ENCODE results near the gene KASH5. TPM values are rescaled to one million over a fixed set of nuclear protein-coding genes. Genes with fewer than 3 reads are reported as not detected.

The KASH5 gene
- total RNA-seq, 2 experiments from 2014 or later, result not detected

DNA sequence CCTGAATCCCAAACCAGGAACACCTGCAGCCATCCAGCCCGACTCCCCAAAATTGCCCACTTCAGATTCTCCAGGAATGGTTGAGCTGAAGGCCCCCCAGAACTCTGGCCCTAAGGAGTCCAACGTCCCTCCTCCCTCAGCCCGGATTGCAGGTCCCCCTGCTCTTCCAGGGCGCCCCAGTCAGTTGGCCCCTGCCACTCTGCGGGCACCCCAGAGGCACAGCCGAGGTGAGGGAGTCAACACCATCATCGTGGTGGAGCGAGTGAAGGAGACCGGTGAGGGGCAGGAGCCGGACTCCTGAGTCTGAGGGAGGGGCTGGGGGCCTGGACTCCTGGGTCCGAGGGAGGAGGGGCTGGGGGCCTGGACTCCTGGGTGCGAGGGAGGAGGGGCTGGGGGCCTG, 39.3 kb downstream of the KASH5 start:
- H3K9me3 Mint-ChIP-seq (ENCODE audit: insufficient read depth), result no peaks in the 10 kb centered on the region
- H3K27me3 Mint-ChIP-seq (ENCODE audit: low read depth), result peaks cover 79% of the 10 kb centered on the region
- H3K4me1 Mint-ChIP-seq (ENCODE audit: low read depth), result peaks cover 67% of the 10 kb centered on the region
- DNase-seq (no peak), ATAC-seq (no peak)
- H3K4me3 Mint-ChIP-seq, result no peak overlapping the region
- ChIA-PET CTCF (interaction anchor here (0.9 to 3.8 kb wide), 3 partner anchors 9 to 46 kb away, joined by 3 to 20 read pairs (median 3); partner anchors contain the start of gene FLT3LG), POLR2A (no interaction called here)
- peaks cover 5% of the 10 kb centered on the region for H3K36me3 Mint-ChIP-seq (ENCODE audit: low read depth)
- H3K27ac Mint-ChIP-seq, result peak overlapping the region; percentile 14

DNA sequence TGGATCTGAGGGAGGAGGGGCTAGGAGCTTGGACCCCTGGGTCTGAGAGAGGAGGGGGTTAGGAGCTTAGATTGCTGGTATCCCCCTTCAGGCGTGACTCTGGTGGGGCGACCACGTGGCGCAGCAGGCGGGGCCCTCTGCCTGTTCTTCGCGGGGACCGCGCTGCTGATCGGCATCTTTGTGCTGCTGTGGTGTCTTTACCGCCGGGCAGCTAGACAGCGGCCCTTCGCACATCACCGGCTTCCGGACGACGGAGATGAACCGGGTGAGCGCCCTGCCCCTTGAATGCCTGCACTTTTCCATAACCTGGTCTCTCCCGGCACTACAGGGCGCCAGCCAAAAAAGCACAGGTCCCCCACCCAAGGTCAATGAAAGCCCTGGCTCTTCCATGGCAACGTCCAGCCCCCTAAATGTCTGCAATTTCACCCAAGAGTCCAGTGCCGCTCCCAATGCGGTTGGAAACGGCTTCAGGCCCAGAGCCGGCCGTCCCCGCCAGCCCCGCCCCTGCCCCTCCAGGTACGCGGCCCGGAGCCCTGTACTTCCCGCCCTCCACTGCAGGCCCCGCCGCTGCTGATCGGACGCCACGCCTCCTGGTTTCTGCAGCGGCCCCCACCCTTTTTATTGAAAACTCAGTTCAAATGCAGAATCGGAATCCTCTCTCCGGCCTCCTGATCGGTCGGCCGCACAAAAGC, 40.0 kb downstream of the KASH5 start:
- Mint-ChIP-seq H3K4me3 (peak overlapping the region; percentile 38), H3K4me1 (ENCODE audit: low read depth) (peaks cover 66% of the 10 kb centered on the region), H3K27ac (peak overlapping the region; percentile 20), H3K27me3 (ENCODE audit: low read depth) (peaks cover 79% of the 10 kb centered on the region), H3K36me3 (ENCODE audit: low read depth) (peaks cover 4% of the 10 kb centered on the region), H3K9me3 (ENCODE audit: insufficient read depth) (no peaks in the 10 kb centered on the region)
- ATAC-seq (peak; percentile 63), DNase-seq (peak; percentile 63)
- ChIA-PET POLR2A (no interaction called here), CTCF (interaction anchor here (1.2 to 3.8 kb wide), 2 partner anchors 9 to 36 kb away, joined by 3 to 20 read pairs; no protein-coding TSS in a partner anchor)

DNA sequence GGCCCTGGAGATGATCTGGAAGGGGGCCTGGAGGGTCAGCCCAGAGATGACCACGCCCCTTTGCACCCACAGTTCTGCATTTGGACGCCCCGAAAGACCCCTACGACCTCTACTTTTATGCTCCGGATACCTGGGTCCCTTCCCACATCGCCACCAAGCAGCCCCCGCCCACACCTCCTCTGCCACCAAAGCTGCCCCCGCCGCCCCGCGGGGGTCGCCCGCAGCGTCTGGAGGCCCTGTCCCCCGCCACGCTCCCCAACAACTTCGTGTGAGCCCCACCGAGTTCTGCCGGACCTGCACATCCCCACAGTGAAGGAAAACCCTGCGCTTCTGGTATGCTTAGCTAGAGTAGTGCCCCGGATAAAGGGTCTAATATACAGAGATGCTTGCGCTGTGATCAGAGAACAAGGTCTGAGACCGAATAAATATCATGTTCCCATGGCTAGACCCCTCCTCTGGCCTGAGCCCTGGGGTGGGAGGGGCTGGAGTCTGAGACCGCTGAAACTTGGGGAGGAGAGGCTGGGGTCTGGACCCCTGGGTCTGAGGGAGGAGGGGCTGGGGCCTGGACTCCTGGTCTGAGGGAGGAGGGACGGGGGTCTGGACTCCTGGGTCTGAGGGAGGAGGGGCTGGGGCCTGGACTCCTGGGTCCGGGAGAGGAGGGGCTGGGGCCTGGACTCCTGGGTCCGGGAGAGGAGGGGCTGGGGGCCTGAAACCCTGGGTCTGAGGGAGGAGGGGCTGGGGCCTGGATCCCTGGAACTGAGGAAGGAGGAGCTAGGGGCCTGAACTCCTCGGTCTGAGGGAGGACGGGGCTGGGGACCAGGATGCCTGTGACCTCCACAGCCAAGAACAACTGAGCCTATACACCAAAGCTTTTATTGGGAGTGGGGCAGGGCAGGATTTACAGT, 40.8 kb downstream of the KASH5 start:
- no peak overlapping the region for H3K4me3 Mint-ChIP-seq
- H3K4me1 Mint-ChIP-seq (ENCODE audit: low read depth), result peaks cover 64% of the 10 kb centered on the region
- peaks cover 79% of the 10 kb centered on the region for H3K27me3 Mint-ChIP-seq (ENCODE audit: low read depth)
- peaks cover 3% of the 10 kb centered on the region for H3K36me3 Mint-ChIP-seq (ENCODE audit: low read depth)
- no peak for ATAC-seq
- no peaks in the 10 kb centered on the region for H3K9me3 Mint-ChIP-seq (ENCODE audit: insufficient read depth)
- no peak for DNase-seq
- POLR2A ChIA-PET, result no interaction called here
- CTCF ChIA-PET, result interaction anchor here (1.3 to 1.5 kb wide), 4 partner anchors 8 to 48 kb away, joined by 3 to 11 read pairs (median 4); no protein-coding TSS in a partner anchor
- no peak overlapping the region for H3K27ac Mint-ChIP-seq

DNA sequence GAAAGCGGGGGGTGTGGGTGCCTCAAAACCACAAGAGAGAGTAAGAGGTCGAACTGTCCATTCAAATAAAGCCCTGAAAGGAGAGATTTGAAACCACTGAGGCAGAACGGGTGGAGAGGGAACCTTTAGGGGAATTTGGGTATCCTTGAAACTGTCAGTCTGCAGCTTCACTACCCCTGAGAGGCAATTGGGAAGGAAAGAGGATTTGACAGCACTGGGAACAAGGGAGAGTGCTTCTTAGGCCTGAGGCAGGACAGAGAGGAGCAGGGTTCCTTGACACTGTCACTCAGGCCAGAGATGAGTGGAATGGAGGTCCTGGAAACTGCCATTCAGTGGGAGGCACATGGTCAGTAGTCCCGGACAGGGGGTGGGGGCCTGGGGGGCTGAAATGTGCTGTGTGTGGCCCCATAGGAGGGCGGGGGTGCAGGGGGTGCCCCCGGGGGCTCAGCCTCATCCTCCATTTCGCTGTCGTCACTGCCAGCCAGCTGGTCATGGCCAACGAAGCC, 42.2 kb downstream of the KASH5 start:
- H3K27ac Mint-ChIP-seq, result no peak overlapping the region
- ChIA-PET CTCF (interaction anchor here (0.8 to 1.5 kb wide), 5 partner anchors 9 to 232 kb away, joined by 3 to 11 read pairs (median 4); no protein-coding TSS in a partner anchor), POLR2A (no interaction called here)
- no peak overlapping the region for H3K4me3 Mint-ChIP-seq
- H3K27me3 Mint-ChIP-seq (ENCODE audit: low read depth), result peaks cover 77% of the 10 kb centered on the region
- H3K9me3 Mint-ChIP-seq (ENCODE audit: insufficient read depth), result no peaks in the 10 kb centered on the region
- DNase-seq (no peak), ATAC-seq (no peak)
- peaks cover 53% of the 10 kb centered on the region for H3K4me1 Mint-ChIP-seq (ENCODE audit: low read depth)
- H3K36me3 Mint-ChIP-seq (ENCODE audit: low read depth), result peaks cover 3% of the 10 kb centered on the region

DNA sequence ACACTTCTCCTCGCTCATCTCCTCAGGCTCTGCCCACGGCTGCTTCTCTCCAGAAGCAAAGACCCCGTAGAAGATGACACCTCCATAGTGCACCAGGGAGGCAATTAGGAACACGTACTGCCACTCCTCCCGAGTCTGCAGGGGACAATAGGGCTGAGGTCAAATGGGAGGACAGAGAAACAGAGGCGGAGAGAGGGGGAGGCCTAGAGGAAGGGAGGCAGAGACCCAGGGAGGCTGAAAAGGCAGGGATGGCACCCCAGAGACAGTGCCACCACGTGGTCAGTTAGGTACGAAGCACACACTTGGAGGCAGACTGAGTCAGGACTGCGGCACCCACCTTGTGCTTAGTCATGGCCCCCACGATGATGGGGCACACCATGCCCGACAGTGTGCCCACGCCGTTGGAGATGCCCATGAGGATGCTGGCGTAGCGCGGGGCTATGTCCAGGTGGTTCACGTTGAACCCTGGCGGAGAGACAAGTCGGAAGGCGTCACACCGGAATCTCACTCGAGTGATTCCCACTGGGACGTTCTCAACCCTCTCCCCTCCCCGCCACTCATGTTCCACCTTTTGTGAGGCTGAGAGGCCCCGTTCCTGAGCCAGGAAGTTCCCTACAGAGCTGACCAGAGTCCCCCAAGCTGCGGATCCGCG, 42.8 kb downstream of the KASH5 start:
- ChIA-PET POLR2A (no interaction called here), CTCF (interaction anchor here (1.1 to 1.5 kb wide), 4 partner anchors 10 to 39 kb away, joined by 4 to 11 read pairs (median 4); no protein-coding TSS in a partner anchor)
- DNase-seq (peak; percentile 50), ATAC-seq (no peak)
- H3K27me3 Mint-ChIP-seq (ENCODE audit: low read depth), result peaks cover 77% of the 10 kb centered on the region
- no peak overlapping the region for H3K4me3 Mint-ChIP-seq
- peak overlapping the region; percentile 43 for H3K27ac Mint-ChIP-seq
- no peaks in the 10 kb centered on the region for H3K9me3 Mint-ChIP-seq (ENCODE audit: insufficient read depth)
- peaks cover 3% of the 10 kb centered on the region for H3K36me3 Mint-ChIP-seq (ENCODE audit: low read depth)
- peaks cover 48% of the 10 kb centered on the region for H3K4me1 Mint-ChIP-seq (ENCODE audit: low read depth)

DNA sequence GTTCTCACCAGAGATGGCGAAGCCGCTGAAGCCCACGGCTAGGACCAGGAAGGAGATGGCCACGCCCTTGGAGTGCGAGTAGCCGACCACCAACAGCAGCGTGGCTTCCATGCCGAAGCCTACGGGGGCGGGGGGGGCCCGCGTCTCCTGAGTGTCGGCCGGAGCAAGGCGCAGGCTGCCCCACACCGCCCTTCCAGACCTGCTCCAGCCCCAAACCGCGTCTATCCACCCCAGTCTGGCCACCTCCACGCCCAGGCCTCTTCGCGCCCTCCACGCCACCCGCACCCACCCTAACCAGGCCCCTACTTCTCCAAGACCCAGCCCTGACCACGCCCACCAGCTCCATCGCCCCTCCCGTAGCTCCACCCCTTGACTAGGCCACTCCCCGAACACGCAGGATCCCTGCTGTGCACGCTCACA, 43.3 kb downstream of the KASH5 start:
- ATAC-seq (no peak), DNase-seq (no peak)
- CTCF ChIA-PET, result interaction anchor here (1.1 kb wide), 1 partner anchor 40 kb away, joined by 4 read pairs; no protein-coding TSS in a partner anchor
- H3K9me3 Mint-ChIP-seq (ENCODE audit: insufficient read depth), result no peaks in the 10 kb centered on the region
- H3K27me3 Mint-ChIP-seq (ENCODE audit: low read depth), result peaks cover 77% of the 10 kb centered on the region
- H3K4me1 Mint-ChIP-seq (ENCODE audit: low read depth), result peaks cover 48% of the 10 kb centered on the region
- H3K27ac Mint-ChIP-seq, result no peak overlapping the region
- H3K4me3 Mint-ChIP-seq, result no peak overlapping the region
- peaks cover 3% of the 10 kb centered on the region for H3K36me3 Mint-ChIP-seq (ENCODE audit: low read depth)
- POLR2A ChIA-PET, result no interaction called here

DNA sequence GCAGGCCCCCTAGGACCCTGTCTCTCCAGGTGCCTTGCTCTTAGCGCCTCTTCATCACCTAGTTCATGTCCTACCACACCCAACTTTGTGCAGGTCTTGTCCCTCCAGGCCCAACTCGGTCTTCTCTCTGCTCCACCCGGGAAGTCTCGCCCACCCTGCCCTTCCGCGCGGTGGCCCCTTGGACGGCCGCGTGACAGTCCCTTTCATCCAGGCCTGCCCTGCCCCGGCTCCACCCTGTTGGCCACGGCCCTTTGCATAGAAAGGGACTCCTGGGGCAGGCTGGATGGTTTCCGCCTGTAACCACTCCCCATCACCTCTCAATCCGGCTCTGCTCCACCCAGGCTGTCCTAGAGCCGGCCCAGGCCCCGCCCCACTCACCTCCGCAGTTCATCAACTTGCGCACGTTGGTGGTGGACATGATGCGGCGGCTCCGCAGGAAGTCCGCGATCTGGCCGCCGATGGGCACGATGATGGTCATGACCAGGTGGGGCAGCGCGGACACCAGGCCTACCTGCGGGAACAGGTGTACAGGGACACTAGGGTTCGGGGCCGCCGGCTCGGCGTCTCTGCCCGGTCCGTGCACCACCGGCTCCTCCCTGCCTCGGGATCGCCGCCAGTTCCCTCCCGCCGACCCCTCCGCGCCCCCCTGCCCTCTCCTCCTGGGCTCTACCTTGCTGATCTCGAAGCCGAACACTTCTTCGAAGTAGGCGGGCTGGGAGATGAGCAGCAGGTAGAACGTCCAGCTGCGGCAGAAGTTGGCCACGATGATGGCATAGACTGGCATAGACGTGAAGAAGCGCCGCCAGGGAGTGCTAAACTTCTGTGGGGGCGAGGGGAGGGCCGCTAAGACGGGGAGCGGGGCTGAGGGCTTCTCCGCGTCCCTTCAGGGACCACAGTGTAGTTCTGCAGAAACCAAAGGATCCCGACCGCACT, 44.4 kb downstream of the KASH5 start:
- DNase-seq, result peak; percentile 64
- Mint-ChIP-seq H3K27me3 (ENCODE audit: low read depth) (peaks cover 76% of the 10 kb centered on the region), H3K9me3 (ENCODE audit: insufficient read depth) (no peaks in the 10 kb centered on the region), H3K36me3 (ENCODE audit: low read depth) (peaks cover 3% of the 10 kb centered on the region), H3K27ac (peak overlapping the region; percentile 55), H3K4me3 (peak overlapping the region; percentile 8), H3K4me1 (ENCODE audit: low read depth) (peaks cover 42% of the 10 kb centered on the region)
- ATAC-seq, result peak; percentile 62
- ChIA-PET CTCF (interaction anchor here (1.1 kb wide), 1 partner anchor 41 kb away, joined by 4 read pairs; no protein-coding TSS in a partner anchor), POLR2A (no interaction called here)

DNA sequence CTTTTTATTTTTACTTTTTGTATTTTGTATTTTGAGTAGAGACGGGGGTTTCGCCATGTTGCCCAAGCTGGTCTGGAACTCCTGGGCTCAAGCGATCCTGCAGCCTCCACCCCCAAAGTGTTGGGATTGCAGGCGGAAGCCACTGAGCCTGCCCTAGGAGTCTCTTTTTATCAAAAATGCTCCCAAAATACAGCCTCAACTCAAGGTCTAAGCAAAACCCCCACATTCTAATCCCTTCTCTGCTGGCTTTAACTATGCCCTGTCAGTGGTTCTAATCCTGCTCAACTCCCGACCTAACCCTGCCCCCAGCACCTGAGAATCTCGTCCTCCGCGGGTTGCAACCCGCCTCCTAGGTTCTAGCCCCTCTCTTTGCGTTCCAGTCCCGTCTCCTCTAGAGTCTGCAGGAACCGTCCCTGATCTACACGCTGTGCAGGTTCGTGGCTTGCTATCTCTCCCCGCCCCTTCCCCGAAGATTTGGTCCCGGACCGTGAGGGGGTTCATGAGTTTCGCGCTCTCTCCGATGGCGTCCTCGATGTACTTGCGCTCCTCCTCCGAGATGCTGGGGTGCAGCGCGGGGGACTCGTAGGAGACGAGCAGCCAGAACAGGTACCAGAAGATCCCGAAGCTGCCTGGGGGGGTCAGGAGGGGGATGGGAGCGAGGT, 45.3 kb downstream of the KASH5 start:
- H3K27me3 Mint-ChIP-seq (ENCODE audit: low read depth), result peaks cover 78% of the 10 kb centered on the region
- no peak overlapping the region for H3K4me3 Mint-ChIP-seq
- no peaks in the 10 kb centered on the region for H3K9me3 Mint-ChIP-seq (ENCODE audit: insufficient read depth)
- DNase-seq (no peak), ATAC-seq (no peak)
- ChIA-PET POLR2A (no interaction called here), CTCF (interaction anchor here (0.9 to 2.0 kb wide), 2 partner anchors 9 to 22 kb away, joined by 3 to 5 read pairs; partner anchors contain the start of gene GFY)
- peaks cover 34% of the 10 kb centered on the region for H3K4me1 Mint-ChIP-seq (ENCODE audit: low read depth)
- no peak overlapping the region for H3K27ac Mint-ChIP-seq
- peaks cover 3% of the 10 kb centered on the region for H3K36me3 Mint-ChIP-seq (ENCODE audit: low read depth)

DNA sequence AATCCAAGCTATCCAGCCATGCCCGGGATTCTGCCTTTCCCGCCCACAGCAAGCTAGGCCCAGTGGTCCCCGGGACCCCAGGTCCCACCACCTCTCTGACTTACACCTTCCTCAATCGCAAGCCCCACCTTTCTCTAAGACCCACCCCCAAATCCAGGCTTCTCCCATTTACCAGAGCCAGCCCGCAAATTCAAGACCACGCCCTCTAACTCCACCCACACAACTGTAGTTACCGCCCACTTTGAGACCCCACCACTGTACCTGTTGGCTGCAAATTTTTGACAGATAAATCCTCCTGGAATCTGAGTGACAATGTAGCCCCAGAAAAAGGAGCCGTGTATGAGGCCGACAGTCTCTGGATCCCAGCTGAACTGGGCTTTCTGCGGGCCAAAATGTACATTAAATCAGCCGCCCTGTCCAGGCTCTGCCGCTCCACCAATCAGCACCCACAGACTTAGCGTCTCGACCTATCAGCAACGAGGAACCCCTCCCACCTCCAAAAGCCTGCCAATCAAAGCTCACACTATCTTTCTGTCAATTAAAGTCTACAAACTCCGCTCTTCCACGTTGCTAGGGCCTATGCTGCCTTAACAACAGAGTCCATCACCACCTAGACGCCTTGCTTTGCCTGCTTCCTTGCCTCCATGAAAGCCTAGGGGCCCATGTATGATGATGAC, 47.0 kb downstream of the KASH5 start:
- H3K4me1 Mint-ChIP-seq (ENCODE audit: low read depth), result peaks cover 27% of the 10 kb centered on the region
- H3K27ac Mint-ChIP-seq, result no peak overlapping the region
- ChIA-PET POLR2A (interaction anchor here (0.9 to 1.1 kb wide), 2 partner anchors 11 to 17 kb away, joined by 3 read pairs; partner anchors contain the start of genes PIH1D1 and PTH2), CTCF (interaction anchor here (0.6 to 2.6 kb wide), 3 partner anchors 23 to 677 kb away, joined by 3 to 13 read pairs (median 5); no protein-coding TSS in a partner anchor)
- peaks cover 3% of the 10 kb centered on the region for H3K36me3 Mint-ChIP-seq (ENCODE audit: low read depth)
- H3K27me3 Mint-ChIP-seq (ENCODE audit: low read depth), result peaks cover 79% of the 10 kb centered on the region
- no peak overlapping the region for H3K4me3 Mint-ChIP-seq
- H3K9me3 Mint-ChIP-seq (ENCODE audit: insufficient read depth), result no peaks in the 10 kb centered on the region
- ATAC-seq (no peak), DNase-seq (no peak)
